HG02884 (cell line): Measurements from ENCODE around the gene CKS1B.
"Not testable (repeated sequence)": the region's sequence is repeated elsewhere in the genome, so short reads cannot be mapped to it uniquely, and the experiment has no call there.

Experiments
- ATAC-seq: cut with Tn5 transposase; IDR thresholded peaks from one replicate; pipeline ENCODE4 v1.9.1; 2021; ENCODE audit warnings: mild to moderate bottlenecking, moderate library complexity; ENCODE audit not compliant: unreplicated experiment

The CKS1B gene

DNA sequence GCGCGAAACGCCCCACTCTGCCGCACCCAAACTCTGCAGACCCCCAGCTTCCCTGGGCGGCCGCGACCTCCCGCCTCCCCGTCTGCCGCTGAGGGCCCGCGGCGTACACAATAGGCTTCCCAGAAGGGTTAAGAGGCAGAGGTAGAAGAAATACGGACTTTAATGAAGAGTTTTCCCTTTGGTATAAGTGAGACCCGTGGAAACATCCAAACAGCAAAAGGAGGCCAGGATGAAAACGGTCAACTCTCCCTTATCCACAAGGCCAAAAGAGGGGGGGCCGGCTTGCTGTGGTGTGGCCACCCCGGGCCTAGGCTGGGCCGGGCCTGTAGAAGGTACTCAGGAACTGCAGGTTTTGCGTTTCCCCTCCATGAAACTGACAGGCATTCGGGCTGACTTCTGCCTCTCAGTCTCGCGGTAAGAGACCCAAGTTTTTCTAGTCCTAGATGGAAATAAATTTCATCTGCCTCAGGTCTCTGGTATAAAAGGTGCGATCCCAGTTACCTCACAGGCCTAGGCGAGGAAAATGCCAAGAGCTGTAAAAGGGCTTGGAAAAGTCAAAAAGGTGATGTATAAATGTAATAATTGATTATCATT lies 12.2 kb upstream of the CKS1B start:
- ATAC-seq, result peak; percentile 6

GRCh38 chr1:154962795-154963330 lies 11.6 kb upstream of the CKS1B start:
- ATAC-seq, result no peak

GRCh38 chr1:154963643-154964042 lies 10.8 kb upstream of the CKS1B start:
- ATAC-seq, result no peak

DNA sequence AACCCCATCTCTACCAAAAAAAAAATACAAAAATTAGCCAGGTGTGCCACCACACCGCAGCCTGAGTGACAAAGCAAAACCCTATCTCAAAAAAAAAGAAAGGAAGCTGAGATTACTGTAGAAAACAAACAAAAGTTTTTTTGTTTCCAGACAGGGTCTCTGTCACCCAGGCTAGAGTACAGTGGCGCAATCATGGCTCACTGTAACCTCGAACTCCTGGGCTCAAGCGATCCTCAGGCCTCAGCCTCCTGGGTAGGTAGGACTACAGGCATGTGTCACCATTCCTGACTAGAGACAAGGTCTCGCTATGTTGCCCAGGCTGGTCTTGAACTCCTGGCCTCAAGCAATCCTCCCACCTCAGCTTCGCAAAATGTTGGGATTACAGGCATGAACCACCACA lies 10.1 kb upstream of the CKS1B start:
- no peak for ATAC-seq

DNA sequence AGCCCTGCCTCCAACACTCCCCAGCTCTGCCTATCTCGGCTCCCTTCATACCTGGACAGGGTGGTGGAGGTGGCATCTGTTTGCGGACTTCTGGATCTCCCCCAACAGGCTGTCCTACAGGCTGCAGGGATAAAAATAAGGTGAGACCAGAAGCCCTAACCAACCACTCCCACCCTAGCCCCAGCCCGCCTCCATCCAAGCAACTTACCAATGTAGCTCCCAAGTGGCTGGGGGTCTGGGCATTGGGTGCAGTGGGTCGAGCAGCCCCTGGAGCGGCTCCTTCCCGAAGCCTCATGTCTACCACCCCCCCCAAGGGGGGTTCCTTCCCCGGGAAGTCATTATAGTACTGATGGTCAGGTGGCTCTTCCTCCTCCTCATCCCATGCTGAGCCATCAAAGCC lies 8.4 kb upstream of the CKS1B start:
- no peak for ATAC-seq

- no peak for ATAC-seq
Observed at GRCh38 chr1:154967331-154967950, 7.0 kb upstream of the CKS1B start.

- no peak for ATAC-seq
Observed at GRCh38 chr1:154968731-154969130, 5.8 kb upstream of the CKS1B start.

- ATAC-seq, result no peak
Observed at GRCh38 chr1:154969246-154969645, 5.2 kb upstream of the CKS1B start.

GRCh38 chr1:154969860-154970452 lies 4.5 kb upstream of the CKS1B start:
- ATAC-seq, result no peak

DNA sequence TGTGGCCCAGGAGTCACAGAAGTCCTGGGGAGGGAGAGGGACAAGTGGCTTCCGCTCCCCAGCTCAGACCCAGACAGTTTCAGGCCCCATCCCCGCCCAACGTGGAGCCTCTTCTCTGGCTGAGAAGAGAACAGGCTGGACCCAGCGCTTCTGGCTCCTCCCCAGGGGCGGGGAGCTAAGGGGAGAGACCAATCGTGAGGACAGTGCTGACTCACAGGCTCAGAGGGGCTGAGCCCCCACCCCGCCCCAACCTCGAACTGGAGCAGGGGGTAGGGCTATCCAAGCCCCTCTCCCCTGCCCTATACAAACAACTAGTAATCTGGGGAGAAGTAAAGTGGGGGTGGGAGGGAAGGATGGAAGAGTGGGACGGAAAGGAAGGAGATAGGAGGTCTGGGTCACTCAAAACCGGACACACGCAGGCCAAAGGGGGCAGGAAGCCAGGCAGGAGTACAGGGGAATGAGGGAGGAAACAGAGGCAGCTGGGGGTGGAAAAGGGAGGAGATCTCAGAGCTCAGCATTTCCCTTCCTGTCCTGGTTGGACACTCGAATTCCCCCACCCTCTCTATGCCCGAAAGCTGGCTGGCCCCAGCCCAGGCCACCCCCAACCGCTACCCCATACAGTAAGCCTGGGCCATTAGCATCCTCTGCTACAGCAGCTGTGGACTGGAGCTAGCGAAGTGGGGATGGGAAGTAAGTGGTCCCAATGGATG lies 3.7 kb upstream of the CKS1B start, which contains the start of gene SHC1:
SHC1 (minus strand) TSS at position 117 of the 710 bp plus-strand sequence. CDS start 221 bp downstream, outside the sequence.
- ATAC-seq, result no peak

GRCh38 chr1:154971341-154971998 lies 3.0 kb upstream of the CKS1B start:
- ATAC-seq, result no peak

DNA sequence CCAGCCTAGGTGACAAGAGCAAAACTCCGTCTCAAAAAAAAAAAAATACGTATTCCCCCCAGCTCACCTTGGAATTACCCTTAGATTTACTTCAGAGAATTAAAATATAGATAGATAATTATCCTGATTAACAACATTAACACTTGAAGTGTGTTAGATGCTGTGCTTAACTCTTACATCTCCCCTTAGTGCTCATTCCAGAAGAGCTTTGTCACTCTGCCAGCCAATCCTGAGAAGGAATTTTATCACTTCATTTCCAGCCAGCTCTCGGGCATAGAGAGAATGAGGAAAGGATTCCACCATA lies 2.3 kb upstream of the CKS1B start:
- ATAC-seq, result no peak

DNA sequence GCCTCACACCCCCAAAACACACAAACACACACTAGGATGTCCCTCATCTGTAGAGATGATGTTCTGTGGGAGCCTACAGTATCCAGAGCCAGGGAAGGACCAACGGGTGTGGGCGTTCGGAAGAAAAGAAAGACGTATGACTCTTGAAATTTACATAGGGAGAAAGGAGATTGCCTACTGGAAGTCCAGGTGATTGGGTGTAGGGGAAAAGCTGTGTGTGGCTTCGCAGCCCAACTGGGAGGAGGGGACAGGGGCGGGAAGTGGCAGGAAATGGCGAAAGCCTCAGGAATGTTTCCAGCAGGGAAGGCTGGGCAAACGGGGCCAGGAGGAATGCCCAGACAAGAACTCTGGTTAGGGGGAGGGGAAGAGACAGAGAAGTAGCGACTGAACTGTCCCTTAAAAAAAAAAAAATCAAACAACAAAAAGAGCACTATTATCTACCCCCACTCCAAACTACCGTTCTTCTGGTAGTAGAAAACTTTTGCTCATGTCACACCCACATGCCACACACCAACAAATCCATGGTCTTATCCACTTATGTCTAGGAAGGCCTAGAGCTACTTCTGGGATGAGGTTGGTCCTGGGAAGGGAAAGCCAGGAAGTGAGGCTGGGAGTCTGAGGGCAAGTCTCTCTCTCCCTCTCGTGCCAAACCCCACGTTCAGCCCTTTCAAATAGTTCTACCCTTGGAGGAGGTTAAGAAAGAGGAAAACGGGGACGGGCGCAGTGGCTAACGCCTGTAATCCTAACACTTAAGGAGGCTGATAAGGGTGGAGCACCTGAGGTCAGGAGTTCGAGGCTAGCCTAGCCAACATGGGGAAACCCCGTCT lies 1.8 kb upstream of the CKS1B start:
- ATAC-seq, result no peak

GRCh38 chr1:154973344-154974101 lies 958 bp upstream of the CKS1B start:
- peak; percentile 20 for ATAC-seq

- peak; percentile 42 for ATAC-seq
Observed at GRCh38 chr1:154974808-154975408, 427 bp downstream of the CKS1B start.

DNA sequence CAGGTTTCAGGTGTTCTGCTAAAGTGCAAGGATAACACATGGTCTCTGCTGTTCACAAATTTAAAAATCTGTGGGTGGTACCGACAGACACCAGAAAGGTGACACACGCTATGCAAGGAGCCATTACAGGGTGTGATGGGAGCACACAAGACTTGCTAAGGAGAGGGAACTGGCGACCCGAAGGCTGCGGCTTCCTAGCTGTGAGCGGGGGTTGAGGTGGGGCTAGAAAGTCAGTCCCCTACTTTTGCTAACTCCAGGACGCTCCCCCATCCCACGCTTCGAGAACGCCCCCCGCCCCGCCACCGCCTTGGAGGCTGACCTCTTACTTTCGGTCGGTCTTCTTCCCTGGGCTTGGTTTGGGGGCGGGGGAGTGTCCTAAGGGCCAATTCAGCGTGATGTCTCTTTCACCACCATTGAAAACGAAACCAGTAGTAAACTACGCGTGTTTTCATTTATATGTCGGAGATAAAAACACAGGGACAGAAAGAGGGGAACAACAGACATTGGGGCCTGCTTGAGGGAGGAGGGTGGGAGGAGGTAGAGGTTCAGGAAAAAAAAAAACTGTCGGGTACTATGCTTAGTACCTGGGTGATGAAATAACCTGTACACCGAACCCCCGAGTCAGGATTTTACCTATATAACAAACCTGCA lies 1.1 kb downstream of the CKS1B start:
- ATAC-seq, result no peak

- ATAC-seq, result not testable (repeated sequence)
Observed at GRCh38 chr1:154977762-154978161, 3.3 kb downstream of the CKS1B start.

DNA sequence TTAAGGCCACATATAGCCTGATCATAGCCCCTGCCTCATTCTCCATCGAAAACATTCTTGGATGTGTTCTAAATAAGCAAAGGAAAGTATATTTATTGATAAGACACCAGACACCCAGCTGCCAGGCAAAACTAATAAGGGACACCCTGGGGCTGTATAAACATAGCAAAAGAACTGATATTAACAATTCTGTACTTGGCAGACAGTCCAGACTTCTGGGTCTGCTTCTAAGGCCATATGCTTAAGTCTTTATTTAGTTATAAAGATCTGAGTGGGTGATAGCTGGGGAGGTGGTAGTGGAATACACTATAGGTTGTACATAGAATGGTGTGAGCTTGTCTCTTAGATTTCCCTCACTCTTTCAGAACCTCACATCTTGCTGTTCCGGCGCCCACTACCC lies 3.9 kb downstream of the CKS1B start:
- ATAC-seq, result no peak

DNA sequence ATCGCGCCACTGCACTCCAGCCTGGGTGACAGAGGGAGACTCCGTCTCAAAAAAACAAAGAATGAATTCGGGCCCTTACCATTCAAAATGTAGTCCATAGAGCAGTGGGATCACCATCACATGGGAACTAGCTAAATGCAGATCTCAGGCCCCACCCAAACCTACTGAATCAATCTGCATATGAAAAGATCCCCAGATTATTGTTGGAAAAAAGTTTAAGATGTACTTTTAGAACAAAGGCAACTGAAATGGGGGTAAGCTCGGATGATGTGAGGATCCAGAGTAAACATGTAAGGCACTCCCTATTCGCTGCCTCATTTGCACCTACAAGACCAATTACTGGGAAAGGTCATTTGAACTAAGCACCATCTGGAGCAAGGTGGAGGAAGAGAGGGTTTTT lies 7.9 kb downstream of the CKS1B start:
- no peak for ATAC-seq
